Measurements from ENCODE around the gene RLN2. TPM values are rescaled to one million over a fixed set of nuclear protein-coding genes. Genes with fewer than 3 reads are reported as not detected.

Gene RLN2
- total RNA-seq, 1 donor from 2014 or later, result 0.52 TPM

DNA sequence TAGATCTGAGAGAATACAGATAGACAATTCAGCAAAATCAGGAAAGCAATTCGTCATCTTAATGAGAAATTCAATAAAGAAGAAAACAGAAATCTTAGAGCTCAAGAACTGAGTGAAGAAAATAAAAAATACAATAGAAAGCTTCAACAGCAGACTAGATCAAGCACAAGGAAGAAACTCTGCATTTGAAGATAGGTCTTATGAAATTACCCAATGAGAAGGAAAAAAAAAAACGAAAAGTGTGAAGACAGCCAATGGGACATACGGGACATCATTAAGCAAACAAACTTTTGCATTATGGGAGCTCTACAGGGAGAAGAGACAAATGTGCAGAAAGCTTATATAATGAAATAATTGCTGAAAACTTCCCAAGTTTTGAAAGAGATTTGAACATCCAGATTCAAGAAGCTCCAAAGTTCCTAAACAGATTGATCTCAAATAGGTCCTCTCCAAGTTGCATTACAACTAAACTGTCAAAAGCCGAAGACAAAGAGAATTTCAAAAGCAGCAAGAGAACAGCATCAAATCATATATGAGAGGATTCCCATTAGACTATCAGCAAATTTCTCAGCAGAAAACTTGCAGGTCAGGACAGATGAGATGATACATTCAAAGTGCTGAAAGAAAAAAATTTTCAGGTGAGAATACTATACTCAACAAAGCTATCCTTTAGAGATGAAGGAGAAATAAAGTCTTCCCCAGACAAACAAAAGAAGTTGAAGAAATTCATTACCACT is 10.8 kb upstream of the RLN2 start:
- no peaks in the 10 kb centered on the region for H3K27me3 Mint-ChIP-seq (ENCODE audit: low read depth, unreplicated experiment)
- H3K9me3 Mint-ChIP-seq (ENCODE audit: unreplicated experiment), result peaks cover 22% of the 10 kb centered on the region
- no peak overlapping the region for H3K4me3 ChIP-seq (ENCODE audit: insufficient read depth, low read depth, low read length)
- FAIRE-seq (no peak), DNase-seq (ENCODE audit: low read depth) (no peak)
- H3K27ac ChIP-seq (ENCODE audit: low read depth, low read length), result no peak overlapping the region
- peaks cover 3% of the 10 kb centered on the region for H3K36me3 Mint-ChIP-seq (ENCODE audit: low read depth, unreplicated experiment)
- H3K4me2 ChIP-seq (ENCODE audit: low read length), result no peak overlapping the region
- no peak overlapping the region for H3K27ac Mint-ChIP-seq (ENCODE audit: unreplicated experiment)
- H3K36me3 ChIP-seq (ENCODE audit: insufficient read depth, low read length), result no peaks in the 10 kb centered on the region
- H3K4me1 Mint-ChIP-seq (ENCODE audit: low read depth, unreplicated experiment), result peaks cover 2% of the 10 kb centered on the region
- no peak overlapping the region for H3K9ac ChIP-seq (ENCODE audit: low read length)
- no peak overlapping the region for H2AFZ ChIP-seq (ENCODE audit: low read depth, low read length)
- H3K4me1 ChIP-seq (ENCODE audit: insufficient read depth, low read length), result no peaks in the 10 kb centered on the region
- H3K9me3 ChIP-seq (ENCODE audit: insufficient read depth, low read depth, low read length), result peaks cover 3% of the 10 kb centered on the region
- no peaks in the 10 kb centered on the region for H4K20me1 ChIP-seq (ENCODE audit: insufficient read depth, low read length)
- no peak overlapping the region for H3K4me3 Mint-ChIP-seq (ENCODE audit: unreplicated experiment)
- H3K27me3 ChIP-seq (ENCODE audit: insufficient read depth, low read length), result no peaks in the 10 kb centered on the region
- H3K79me2 ChIP-seq (ENCODE audit: insufficient read depth, low read length), result no peaks in the 10 kb centered on the region
- TF ChIP-seq EZH2 (IDR thresholded peaks at IDR 0.05; ENCODE audit: insufficient read depth, low read length), result no peak
- TF ChIP-seq, protein P1, sequence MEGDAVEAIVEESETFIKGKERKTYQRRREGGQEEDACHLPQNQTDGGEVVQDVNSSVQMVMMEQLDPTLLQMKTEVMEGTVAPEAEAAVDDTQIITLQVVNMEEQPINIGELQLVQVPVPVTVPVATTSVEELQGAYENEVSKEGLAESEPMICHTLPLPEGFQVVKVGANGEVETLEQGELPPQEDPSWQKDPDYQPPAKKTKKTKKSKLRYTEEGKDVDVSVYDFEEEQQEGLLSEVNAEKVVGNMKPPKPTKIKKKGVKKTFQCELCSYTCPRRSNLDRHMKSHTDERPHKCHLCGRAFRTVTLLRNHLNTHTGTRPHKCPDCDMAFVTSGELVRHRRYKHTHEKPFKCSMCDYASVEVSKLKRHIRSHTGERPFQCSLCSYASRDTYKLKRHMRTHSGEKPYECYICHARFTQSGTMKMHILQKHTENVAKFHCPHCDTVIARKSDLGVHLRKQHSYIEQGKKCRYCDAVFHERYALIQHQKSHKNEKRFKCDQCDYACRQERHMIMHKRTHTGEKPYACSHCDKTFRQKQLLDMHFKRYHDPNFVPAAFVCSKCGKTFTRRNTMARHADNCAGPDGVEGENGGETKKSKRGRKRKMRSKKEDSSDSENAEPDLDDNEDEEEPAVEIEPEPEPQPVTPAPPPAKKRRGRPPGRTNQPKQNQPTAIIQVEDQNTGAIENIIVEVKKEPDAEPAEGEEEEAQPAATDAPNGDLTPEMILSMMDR (IDR thresholded peaks at IDR 0.05; ENCODE audit: insufficient read depth, low read depth, low read length), result no peak

DNA sequence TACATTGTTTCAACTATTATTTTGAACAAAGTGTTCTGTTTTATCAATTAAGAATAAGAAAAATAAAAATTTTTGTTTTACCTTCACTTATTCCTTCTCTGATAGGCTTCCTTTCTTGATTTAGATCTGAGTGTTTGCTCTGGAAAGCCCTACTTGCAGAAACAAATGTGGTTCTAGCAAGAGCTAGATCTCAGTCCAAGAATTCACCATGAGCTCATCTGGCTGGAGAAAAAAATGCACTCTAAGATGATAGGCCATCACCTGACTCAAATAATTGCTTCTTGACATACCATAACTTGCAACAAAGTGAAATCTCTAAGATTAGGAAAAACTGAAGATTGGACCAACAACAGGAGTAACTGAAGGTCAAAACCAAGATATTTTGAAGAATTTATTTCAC is 6.3 kb upstream of the RLN2 start:
- no peak overlapping the region for H3K9ac ChIP-seq (ENCODE audit: low read length)
- H3K4me1 Mint-ChIP-seq (ENCODE audit: low read depth, unreplicated experiment), result peaks cover 21% of the 10 kb centered on the region

More for the DNA sequence above, 6.3 kb upstream of the RLN2 start:
- peaks cover 3% of the 10 kb centered on the region for H3K9me3 ChIP-seq (ENCODE audit: insufficient read depth, low read depth, low read length)
- H3K36me3 ChIP-seq (ENCODE audit: insufficient read depth, low read length), result no peaks in the 10 kb centered on the region
- H3K27me3 ChIP-seq (ENCODE audit: insufficient read depth, low read length), result no peaks in the 10 kb centered on the region
- Mint-ChIP-seq H3K4me3 (ENCODE audit: unreplicated experiment) (no peak overlapping the region), H3K9me3 (ENCODE audit: unreplicated experiment) (peaks cover 12% of the 10 kb centered on the region), H3K27ac (ENCODE audit: unreplicated experiment) (no peak overlapping the region), H3K27me3 (ENCODE audit: low read depth, unreplicated experiment) (no peaks in the 10 kb centered on the region), H3K36me3 (ENCODE audit: low read depth, unreplicated experiment) (no peaks in the 10 kb centered on the region)
- no peaks in the 10 kb centered on the region for H3K4me1 ChIP-seq (ENCODE audit: insufficient read depth, low read length)
- no peaks in the 10 kb centered on the region for H4K20me1 ChIP-seq (ENCODE audit: insufficient read depth, low read length)
- H2AFZ ChIP-seq (ENCODE audit: low read depth, low read length), result no peak overlapping the region
- no peak for TF ChIP-seq EZH2 (IDR thresholded peaks at IDR 0.05; ENCODE audit: insufficient read depth, low read length)
- TF ChIP-seq, protein P1 (IDR thresholded peaks at IDR 0.05; ENCODE audit: insufficient read depth, low read depth, low read length), result no peak
- no peaks in the 10 kb centered on the region for H3K79me2 ChIP-seq (ENCODE audit: insufficient read depth, low read length)
- no peak for FAIRE-seq
- no peak overlapping the region for H3K27ac ChIP-seq (ENCODE audit: low read depth, low read length)
- no peak overlapping the region for H3K4me3 ChIP-seq (ENCODE audit: insufficient read depth, low read depth, low read length)
- DNase-seq (ENCODE audit: low read depth), result peak; percentile 2
- no peak overlapping the region for H3K4me2 ChIP-seq (ENCODE audit: low read length)
